GM12872 (cell line): Measurements from ENCODE around the gene FER.

ENCODE experiments used
- CTCF ChIP-seq: IDR thresholded peaks from 3 replicates; pipeline ENCODE4 v1.5.1; 2011; ENCODE audit warnings: low read depth, mild to moderate bottlenecking, low read length, moderate library complexity; ENCODE audit not compliant: insufficient read depth

The FER gene

GRCh38 chr5:108898257-108898656, 150.6 kb downstream of the FER start:
- no peak for TF ChIP-seq CTCF

- TF ChIP-seq CTCF: no peak
Observed at GRCh38 chr5:108898707-108899106, 151.0 kb downstream of the FER start.

- TF ChIP-seq CTCF: no peak
Observed at GRCh38 chr5:108900668-108901067, 153.0 kb downstream of the FER start.

- TF ChIP-seq CTCF: no peak
Observed at GRCh38 chr5:108905805-108906204, 158.1 kb downstream of the FER start.

- TF ChIP-seq CTCF: no peak
Observed at GRCh38 chr5:108910627-108911026, 162.9 kb downstream of the FER start.

- TF ChIP-seq CTCF: no peak
Observed at GRCh38 chr5:108911055-108911454, 163.4 kb downstream of the FER start.

- no peak for TF ChIP-seq CTCF
Observed at GRCh38 chr5:108917596-108917995, 169.9 kb downstream of the FER start.
